ENCODE results near the gene HECW1. TPM values are rescaled to one million over a fixed set of nuclear protein-coding genes. Genes with fewer than 3 reads are reported as not detected.

HECW1 gene
- total and polyA plus RNA-seq, 2 of the 8 experiments (the other 6 are each of a cell fraction or from before 2014, with no cell fraction given) = 2.9 to 12.7 TPM

DNA sequence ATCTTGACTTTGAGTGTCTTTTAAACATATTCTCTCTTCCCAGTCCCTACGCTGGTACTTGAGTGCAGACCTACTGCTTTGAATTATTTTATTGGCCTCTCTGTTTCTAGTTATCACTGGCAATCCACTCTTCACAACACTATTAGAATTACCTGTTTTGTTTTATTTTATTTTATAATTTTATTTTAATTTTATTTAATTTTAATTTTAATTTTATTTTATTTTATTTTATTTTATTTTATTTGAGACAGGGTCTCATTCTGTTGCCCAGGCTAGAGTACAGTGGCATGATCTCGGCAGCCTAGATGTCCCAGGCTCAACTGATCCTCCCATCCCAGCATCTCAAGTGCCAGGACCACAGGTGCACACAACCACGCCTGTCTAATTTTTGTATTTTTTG lies 477.3 kb downstream of the HECW1 start (continued):
- TF ChIP-seq, protein P1, sequence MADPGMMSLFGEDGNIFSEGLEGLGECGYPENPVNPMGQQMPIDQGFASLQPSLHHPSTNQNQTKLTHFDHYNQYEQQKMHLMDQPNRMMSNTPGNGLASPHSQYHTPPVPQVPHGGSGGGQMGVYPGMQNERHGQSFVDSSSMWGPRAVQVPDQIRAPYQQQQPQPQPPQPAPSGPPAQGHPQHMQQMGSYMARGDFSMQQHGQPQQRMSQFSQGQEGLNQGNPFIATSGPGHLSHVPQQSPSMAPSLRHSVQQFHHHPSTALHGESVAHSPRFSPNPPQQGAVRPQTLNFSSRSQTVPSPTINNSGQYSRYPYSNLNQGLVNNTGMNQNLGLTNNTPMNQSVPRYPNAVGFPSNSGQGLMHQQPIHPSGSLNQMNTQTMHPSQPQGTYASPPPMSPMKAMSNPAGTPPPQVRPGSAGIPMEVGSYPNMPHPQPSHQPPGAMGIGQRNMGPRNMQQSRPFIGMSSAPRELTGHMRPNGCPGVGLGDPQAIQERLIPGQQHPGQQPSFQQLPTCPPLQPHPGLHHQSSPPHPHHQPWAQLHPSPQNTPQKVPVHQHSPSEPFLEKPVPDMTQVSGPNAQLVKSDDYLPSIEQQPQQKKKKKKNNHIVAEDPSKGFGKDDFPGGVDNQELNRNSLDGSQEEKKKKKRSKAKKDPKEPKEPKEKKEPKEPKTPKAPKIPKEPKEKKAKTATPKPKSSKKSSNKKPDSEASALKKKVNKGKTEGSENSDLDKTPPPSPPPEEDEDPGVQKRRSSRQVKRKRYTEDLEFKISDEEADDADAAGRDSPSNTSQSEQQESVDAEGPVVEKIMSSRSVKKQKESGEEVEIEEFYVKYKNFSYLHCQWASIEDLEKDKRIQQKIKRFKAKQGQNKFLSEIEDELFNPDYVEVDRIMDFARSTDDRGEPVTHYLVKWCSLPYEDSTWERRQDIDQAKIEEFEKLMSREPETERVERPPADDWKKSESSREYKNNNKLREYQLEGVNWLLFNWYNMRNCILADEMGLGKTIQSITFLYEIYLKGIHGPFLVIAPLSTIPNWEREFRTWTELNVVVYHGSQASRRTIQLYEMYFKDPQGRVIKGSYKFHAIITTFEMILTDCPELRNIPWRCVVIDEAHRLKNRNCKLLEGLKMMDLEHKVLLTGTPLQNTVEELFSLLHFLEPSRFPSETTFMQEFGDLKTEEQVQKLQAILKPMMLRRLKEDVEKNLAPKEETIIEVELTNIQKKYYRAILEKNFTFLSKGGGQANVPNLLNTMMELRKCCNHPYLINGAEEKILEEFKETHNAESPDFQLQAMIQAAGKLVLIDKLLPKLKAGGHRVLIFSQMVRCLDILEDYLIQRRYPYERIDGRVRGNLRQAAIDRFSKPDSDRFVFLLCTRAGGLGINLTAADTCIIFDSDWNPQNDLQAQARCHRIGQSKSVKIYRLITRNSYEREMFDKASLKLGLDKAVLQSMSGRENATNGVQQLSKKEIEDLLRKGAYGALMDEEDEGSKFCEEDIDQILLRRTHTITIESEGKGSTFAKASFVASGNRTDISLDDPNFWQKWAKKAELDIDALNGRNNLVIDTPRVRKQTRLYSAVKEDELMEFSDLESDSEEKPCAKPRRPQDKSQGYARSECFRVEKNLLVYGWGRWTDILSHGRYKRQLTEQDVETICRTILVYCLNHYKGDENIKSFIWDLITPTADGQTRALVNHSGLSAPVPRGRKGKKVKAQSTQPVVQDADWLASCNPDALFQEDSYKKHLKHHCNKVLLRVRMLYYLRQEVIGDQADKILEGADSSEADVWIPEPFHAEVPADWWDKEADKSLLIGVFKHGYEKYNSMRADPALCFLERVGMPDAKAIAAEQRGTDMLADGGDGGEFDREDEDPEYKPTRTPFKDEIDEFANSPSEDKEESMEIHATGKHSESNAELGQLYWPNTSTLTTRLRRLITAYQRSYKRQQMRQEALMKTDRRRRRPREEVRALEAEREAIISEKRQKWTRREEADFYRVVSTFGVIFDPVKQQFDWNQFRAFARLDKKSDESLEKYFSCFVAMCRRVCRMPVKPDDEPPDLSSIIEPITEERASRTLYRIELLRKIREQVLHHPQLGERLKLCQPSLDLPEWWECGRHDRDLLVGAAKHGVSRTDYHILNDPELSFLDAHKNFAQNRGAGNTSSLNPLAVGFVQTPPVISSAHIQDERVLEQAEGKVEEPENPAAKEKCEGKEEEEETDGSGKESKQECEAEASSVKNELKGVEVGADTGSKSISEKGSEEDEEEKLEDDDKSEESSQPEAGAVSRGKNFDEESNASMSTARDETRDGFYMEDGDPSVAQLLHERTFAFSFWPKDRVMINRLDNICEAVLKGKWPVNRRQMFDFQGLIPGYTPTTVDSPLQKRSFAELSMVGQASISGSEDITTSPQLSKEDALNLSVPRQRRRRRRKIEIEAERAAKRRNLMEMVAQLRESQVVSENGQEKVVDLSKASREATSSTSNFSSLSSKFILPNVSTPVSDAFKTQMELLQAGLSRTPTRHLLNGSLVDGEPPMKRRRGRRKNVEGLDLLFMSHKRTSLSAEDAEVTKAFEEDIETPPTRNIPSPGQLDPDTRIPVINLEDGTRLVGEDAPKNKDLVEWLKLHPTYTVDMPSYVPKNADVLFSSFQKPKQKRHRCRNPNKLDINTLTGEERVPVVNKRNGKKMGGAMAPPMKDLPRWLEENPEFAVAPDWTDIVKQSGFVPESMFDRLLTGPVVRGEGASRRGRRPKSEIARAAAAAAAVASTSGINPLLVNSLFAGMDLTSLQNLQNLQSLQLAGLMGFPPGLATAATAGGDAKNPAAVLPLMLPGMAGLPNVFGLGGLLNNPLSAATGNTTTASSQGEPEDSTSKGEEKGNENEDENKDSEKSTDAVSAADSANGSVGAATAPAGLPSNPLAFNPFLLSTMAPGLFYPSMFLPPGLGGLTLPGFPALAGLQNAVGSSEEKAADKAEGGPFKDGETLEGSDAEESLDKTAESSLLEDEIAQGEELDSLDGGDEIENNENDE (IDR thresholded peaks at IDR 0.05; ENCODE audit: insufficient replicate concordance, low read length) = no peak
- TF ChIP-seq ZNF274 (IDR thresholded peaks at IDR 0.05; ENCODE audit: borderline replicate concordance, extremely low read depth, low read length) (no peak), CBX5 (IDR thresholded peaks at IDR 0.05; ENCODE audit: low read depth, low read length) (no peak), RFX5 (IDR thresholded peaks at IDR 0.05; ENCODE audit: borderline replicate concordance, low read depth, low read length) (no peak), SP4 (IDR thresholded peaks at IDR 0.05; ENCODE audit: low read length) (no peak), HDAC6 (IDR thresholded peaks at IDR 0.05; ENCODE audit: low read depth, low read length) (no peak), FOSL1 (IDR thresholded peaks at IDR 0.05; ENCODE audit: insufficient read depth, low read depth, low read length) (no peak), TAF1 (IDR thresholded peaks at IDR 0.05; ENCODE audit: low read depth, low read length) (no peak)

All from H1 (cell line).